ENCODE measurements around the gene PNISR. TPM values are rescaled to one million over a fixed set of nuclear protein-coding genes. Genes with fewer than 3 reads are reported as not detected.

PNISR gene
- total RNA-seq, 1 donor from 2014 or later = 47.7 TPM

DNA sequence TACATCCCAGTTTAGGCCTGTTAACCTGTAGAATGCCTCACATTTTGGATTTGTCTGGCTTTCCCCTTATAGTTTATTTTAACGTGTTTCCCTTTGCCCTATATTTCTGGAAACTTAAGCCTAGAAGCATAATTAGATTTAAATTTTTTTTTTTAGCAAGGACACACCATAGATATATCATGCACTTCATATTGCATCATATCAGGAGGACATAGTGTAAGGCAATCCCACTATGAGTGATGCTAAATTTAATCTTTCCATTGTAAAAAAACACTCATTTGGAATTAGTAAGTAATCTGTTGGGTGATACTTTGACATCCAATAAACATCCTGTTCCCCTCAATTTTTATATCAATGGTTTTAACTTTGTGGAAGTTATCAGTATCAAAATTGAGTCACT is 65.3 kb downstream of the PNISR start:
- no peak overlapping the region for H3K4me3 ChIP-seq (ENCODE audit: low read depth, low read length)
- DNase-seq (ENCODE audit: low read depth) = no peak
- TF ChIP-seq CTCF (conservative IDR thresholded peaks at IDR 0.05; ENCODE audit: low read depth, low read length) = no peak

DNA sequence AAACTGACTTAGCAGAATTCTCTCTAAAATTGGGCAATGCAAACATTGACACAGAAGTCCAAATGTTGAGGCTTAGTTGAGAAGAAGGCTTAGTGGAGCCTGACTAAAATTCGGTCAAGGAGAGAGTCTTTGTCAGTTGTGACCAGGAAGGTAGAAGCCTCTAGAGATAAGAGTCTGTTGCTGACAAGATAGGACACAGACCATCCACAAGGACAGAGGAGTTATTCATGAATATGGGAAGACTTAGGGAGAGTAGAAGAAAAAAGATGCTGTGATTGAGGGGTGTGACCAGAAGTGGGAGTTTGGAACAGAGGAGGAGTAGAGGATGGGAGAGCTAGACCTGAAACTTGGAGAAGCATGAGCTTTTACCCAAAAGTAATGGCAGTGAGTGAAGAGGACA is 68.5 kb downstream of the PNISR start:
- TF ChIP-seq CTCF (conservative IDR thresholded peaks at IDR 0.05; ENCODE audit: low read depth, low read length) = no peak
- no peak for DNase-seq (ENCODE audit: low read depth)
- H3K4me3 ChIP-seq (ENCODE audit: low read depth, low read length) = no peak overlapping the region

DNA sequence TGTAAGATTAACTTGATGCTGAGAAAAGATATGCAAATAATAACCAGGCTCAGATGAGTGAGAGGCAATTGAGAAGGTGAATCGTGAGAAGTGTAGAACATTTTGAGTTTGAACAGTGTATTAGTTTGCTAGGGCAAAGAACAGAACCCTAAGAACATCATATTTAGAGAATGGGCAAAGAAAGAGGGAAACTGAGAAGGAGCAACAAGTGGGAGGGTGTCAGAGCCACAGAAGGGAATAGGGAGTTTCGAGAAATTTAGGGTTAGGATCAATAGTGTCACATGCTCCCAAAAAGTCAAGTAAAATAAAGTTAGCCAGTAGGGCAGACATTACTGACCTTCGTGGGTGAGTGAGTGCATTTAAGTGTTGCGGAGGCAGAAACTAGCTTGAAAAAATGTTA is 70.1 kb downstream of the PNISR start:
- no peak overlapping the region for H3K4me3 ChIP-seq (ENCODE audit: low read depth, low read length)
- no peak for TF ChIP-seq CTCF (conservative IDR thresholded peaks at IDR 0.05; ENCODE audit: low read depth, low read length)
- no peak for DNase-seq (ENCODE audit: low read depth)

GRCh38 chr6:99353126-99353525 is 72.0 kb downstream of the PNISR start:
- no peak overlapping the region for H3K4me3 ChIP-seq (ENCODE audit: low read depth, low read length)
- TF ChIP-seq CTCF (conservative IDR thresholded peaks at IDR 0.05; ENCODE audit: low read depth, low read length) = no peak
- DNase-seq (ENCODE audit: low read depth) = no peak

DNA sequence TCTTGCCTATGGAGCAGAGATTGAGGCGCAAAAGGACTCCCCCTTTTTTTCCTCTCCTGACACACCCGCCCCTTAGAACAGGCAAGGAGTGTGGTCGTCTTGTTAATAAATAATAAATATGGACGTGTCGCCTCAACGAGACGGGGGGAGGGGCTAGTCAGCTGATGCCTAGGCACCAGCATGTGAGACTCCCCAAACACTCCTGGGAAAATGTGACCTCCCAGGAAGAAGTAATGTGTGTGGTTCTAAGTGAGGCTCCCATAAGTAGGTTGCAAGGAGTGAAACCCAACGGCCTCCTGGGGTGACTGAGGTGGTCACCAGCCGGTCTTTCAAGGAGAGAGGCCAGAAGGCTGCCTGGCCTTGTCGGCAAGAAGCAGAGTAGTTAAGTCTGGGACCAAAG is 74.5 kb downstream of the PNISR start:
- DNase-seq (ENCODE audit: low read depth) = no peak
- H3K4me3 ChIP-seq (ENCODE audit: low read depth, low read length) = peak overlapping the region; percentile 60
- TF ChIP-seq CTCF (conservative IDR thresholded peaks at IDR 0.05; ENCODE audit: low read depth, low read length) = no peak

DNA sequence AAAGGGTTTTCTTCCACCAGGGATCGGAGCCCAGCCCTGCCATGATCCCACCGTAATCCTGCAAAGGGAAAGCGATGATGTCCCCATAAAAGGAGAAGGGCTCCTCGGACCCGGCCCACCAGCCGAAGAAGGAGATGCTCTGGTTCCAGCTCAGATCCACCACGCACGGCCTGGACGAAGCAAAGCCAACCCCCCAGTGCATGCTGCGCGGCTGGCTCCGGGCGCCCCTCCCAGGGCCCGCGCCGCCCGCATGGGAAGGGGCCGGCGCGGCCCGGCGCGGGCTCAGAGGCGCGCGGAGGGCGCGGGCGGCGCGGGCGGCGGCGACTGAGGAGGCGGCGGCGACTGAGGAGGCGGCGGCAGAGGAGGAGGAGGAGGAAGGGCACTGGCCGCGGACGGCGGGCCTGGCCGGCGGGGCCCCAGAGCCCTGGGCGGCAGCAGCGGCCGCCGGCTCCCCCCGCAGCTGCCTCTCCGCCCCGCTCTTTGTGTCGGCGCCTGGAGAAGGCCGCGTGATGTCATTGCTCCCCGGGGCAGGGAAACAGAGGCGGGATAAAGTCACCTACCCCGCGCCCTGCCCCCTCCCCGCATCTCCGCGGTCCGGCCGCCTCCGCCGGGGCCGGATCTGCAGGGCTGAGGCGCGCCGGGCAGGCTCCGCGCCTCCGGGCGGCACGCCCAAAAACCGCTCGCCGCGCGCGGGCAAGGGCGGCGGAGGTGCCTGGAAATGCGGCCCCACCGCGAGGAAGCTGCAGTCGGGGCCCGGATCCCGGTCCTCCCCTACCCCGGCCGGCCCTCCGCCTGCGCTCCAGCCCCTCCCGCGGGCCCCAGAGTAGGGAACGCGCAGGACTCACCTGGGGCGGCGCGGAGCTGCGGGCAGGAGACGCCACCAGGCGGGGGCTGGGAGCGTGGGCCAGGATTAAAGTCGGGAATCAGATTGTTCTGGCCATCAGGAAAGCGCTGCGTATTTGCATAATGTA is 75.7 kb downstream of the PNISR start, which contains the start of gene FAXC:
Gene FAXC, minus strand, starts transcription at position 504 of the 971 bp plus-strand sequence. Its CDS starts 302 bp downstream, at position 202.
- no peak for DNase-seq (ENCODE audit: low read depth)
- TF ChIP-seq CTCF (conservative IDR thresholded peaks at IDR 0.05; ENCODE audit: low read depth, low read length) = peak; percentile 20
- H3K4me3 ChIP-seq (ENCODE audit: low read depth, low read length) = peak within 1 kb of the TSS; percentile 60

Data from epithelial cell of proximal tubule (primary cell).